ENCODE results near the gene TESK2. TPM values are rescaled to one million over a fixed set of nuclear protein-coding genes. Genes with fewer than 3 reads are reported as not detected.

TESK2 gene
- polyA plus RNA-seq, 1 of the 3 experiments (the other 2 are of a cell fraction) = 1.3 TPM

GRCh38 chr1:45510036-45510971 lies 19.3 kb upstream of the TESK2 start:
- Histone ChIP-seq H3K9me3 (no peaks in the 10 kb centered on the region), H3K4me2 (no peak overlapping the region), H3K9me2 (no peaks in the 10 kb centered on the region), H3K36me3 (replicated peaks in 1 of 2; ENCODE audit: control insufficient read depth in 1 of 2, insufficient read depth in 2 of 2, low read length in 1 of 2) (peaks cover 55 to 56% of the 10 kb centered on the region in 2 experiments), H3K9ac (no peak overlapping the region), H3K27ac (ENCODE audit: low read depth in 2 of 2, low read length in 1 of 2) (no peak overlapping the region), H3K4me3 (ENCODE audit: low read depth in 2 of 2, low read length in 1 of 2) (no peak overlapping the region), H3K27me3 (ENCODE audit: insufficient read depth) (no peaks in the 10 kb centered on the region), H3K79me2 (ENCODE audit: insufficient read depth) (peaks cover 15% of the 10 kb centered on the region), H3F3A (replicated peaks; ENCODE audit: insufficient read depth) (peaks cover 31% of the 10 kb centered on the region), H3K4me1 (ENCODE audit: control insufficient read depth in 1 of 2, insufficient read depth in 2 of 2, low read depth in 1 of 2, low read length in 1 of 2) (no peaks in the 10 kb centered on the region), H4K20me1 (ENCODE audit: insufficient read depth) (0 out of 2 replicates have a peak, but pooled peaks cover 3% of the 10 kb centered on the region), H2AFZ (ENCODE audit: low read depth) (no peak overlapping the region)
- TF ChIP-seq JUND (IDR thresholded peaks at IDR 0.05) = no peak
- no peak for TF ChIP-seq TAF1 (IDR thresholded peaks at IDR 0.05; ENCODE audit: borderline replicate concordance, low read depth, low read length)
- no peak for TF ChIP-seq RCOR1 (IDR thresholded peaks at IDR 0.05; ENCODE audit: low read length)
- TF ChIP-seq IRF3 (IDR thresholded peaks at IDR 0.05; ENCODE audit: low read depth, low read length) = no peak
- TF ChIP-seq ZBTB33 (IDR thresholded peaks at IDR 0.05; ENCODE audit: borderline replicate concordance, low read depth) = no peak
- no peak for TF ChIP-seq ELF1 (IDR thresholded peaks at IDR 0.05)
- TF ChIP-seq TCF12 (IDR thresholded peaks at IDR 0.05) = no peak
- TF ChIP-seq RAD21 (IDR thresholded peaks at IDR 0.05; ENCODE audit: low read length) = no peak
- TF ChIP-seq CTCF (IDR thresholded peaks at IDR 0.05) = no peak
- no peak for TF ChIP-seq SMC3 (IDR thresholded peaks at IDR 0.05; ENCODE audit: low read depth, low read length)
- TF ChIP-seq EP300 (IDR thresholded peaks at IDR 0.05; ENCODE audit: borderline replicate concordance in 1 of 2, low read depth in 1 of 2, low read length in 1 of 2) = no peak
- TF ChIP-seq SIN3A (IDR thresholded peaks at IDR 0.05; ENCODE audit: borderline replicate concordance, low read depth, low read length) = no peak
- WGBS (ENCODE audit: low lambda C conversion rate) = 70% methylated on average over 9 of the region's 9 CpGs
- ChIA-PET POLR2A (interaction anchor here (0.9 to 3.2 kb wide), 2 partner anchors 11 to 47 kb away, joined by 3 to 29 read pairs; partner anchors contain the start of gene PRDX1), CTCF (interaction anchor here (1.2 to 8.4 kb wide), 4 partner anchors 9 to 57 kb away, joined by 3 to 164 read pairs (median 26); partner anchors contain the start of genes AKR1A1, CCDC163 and MMACHC)
- no peak for DNase-seq
